DND-41 (cell line): ENCODE results near the gene ENO2.

Experiments used
- ATAC-seq: fragments of 200-7000 bp; cut with Tn5 transposase; 3 replicates; pipeline ENCODE4 v1.9.1; 2021; ENCODE audit warnings: low read depth; ENCODE audit not compliant: insufficient read depth
- DNase-seq: peaks from one replicate; pipeline ENCODE4 v3.0.0-alpha.2; 2020
- H2AFZ ChIP-seq: 2 replicates; pipeline ENCODE4 v1.6.0; 2012; ENCODE audit warnings: low read depth, low read length
- H3K27ac ChIP-seq: 2 replicates; pipeline ENCODE4 v1.5.1; 2012; ENCODE audit warnings: low read length, inconsistent platforms
- H3K27me3 ChIP-seq: fragments of 200-600 bp; sonication (generic); 2 replicates; pipeline ENCODE4 v1.6.0; 2012; ENCODE audit warnings: low read length, mild to moderate bottlenecking, inconsistent platforms; ENCODE audit not compliant: insufficient read depth, poor library complexity
- H3K36me3 ChIP-seq: 2 replicates; pipeline ENCODE4 v1.5.1; 2012; ENCODE audit warnings: low read length, inconsistent platforms; ENCODE audit not compliant: insufficient read depth
- H3K4me1 ChIP-seq: 2 replicates; pipeline ENCODE4 v1.5.1; 2012; ENCODE audit warnings: mild to moderate bottlenecking, low read length; ENCODE audit not compliant: insufficient read depth
- H3K4me2 ChIP-seq: 2 replicates; pipeline ENCODE4 v1.6.0; 2012; ENCODE audit warnings: mild to moderate bottlenecking, moderate library complexity, low read length, inconsistent platforms; ENCODE audit not compliant: insufficient read depth
- H3K4me3 ChIP-seq, 2 experiments: fragments of 200-600 bp in 1 of 2; shearing (Covaris generic) in 1 of 2; 2 replicates each; pipeline ENCODE4 v1.5.1; 2012 to 2016; ENCODE audit warnings: inconsistent platforms in 2 of 2, low read length in 2 of 2, mild to moderate bottlenecking in 2 of 2, low read depth in 1 of 2, moderate library complexity in 1 of 2
- H3K79me2 ChIP-seq: 2 replicates; pipeline ENCODE4 v1.6.0; 2012; ENCODE audit warnings: low read length, inconsistent platforms; ENCODE audit not compliant: insufficient read depth
- H3K9ac ChIP-seq: 2 replicates; pipeline ENCODE4 v1.6.0; 2012; ENCODE audit warnings: low read depth, mild to moderate bottlenecking, inconsistent platforms, low read length, moderate library complexity
- H3K9me3 ChIP-seq: 2 replicates; pipeline ENCODE4 v1.5.1; 2012; ENCODE audit warnings: low read length, moderate library complexity, mild to moderate bottlenecking, inconsistent platforms; ENCODE audit not compliant: insufficient read depth, severe bottlenecking
- H4K20me1 ChIP-seq: 2 replicates; pipeline ENCODE4 v1.6.0; 2012; ENCODE audit warnings: low read length; ENCODE audit not compliant: insufficient read depth
- CTCF ChIP-seq: IDR thresholded peaks from 2 replicates; pipeline ENCODE4 v1.5.1; 2012; ENCODE audit warnings: borderline replicate concordance, low read length, moderate library complexity, mild to moderate bottlenecking; ENCODE audit not compliant: poor library complexity, severe bottlenecking; ENCODE audit errors: extremely low read depth
- EZH2 ChIP-seq: IDR thresholded peaks from 3 replicates; pipeline ENCODE4 v1.6.1; 2012; ENCODE audit warnings: borderline replicate concordance, low read depth, mild to moderate bottlenecking, moderate library complexity, low read length, inconsistent platforms; ENCODE audit not compliant: severe bottlenecking

Gene ENO2

GRCh38 chr12:6915789-6916285 is 1.5 kb downstream of the ENO2 start:
- H3K36me3 ChIP-seq: peaks cover 43% of the 10 kb centered on the region
- peak overlapping the region in 1 of 2 experiments; percentile 72; a peak in 2 of 4 replicates for H3K4me3 ChIP-seq
- ATAC-seq (no peak), DNase-seq (no peak)
- no peaks in the 10 kb centered on the region for H3K9me3 ChIP-seq
- peak overlapping the region; percentile 91 for H3K4me2 ChIP-seq
- H4K20me1 ChIP-seq: peaks cover 10% of the 10 kb centered on the region
- no peak overlapping the region for H2AFZ ChIP-seq
- peaks cover 38% of the 10 kb centered on the region for H3K4me1 ChIP-seq
- H3K27ac ChIP-seq: no peak overlapping the region; the same call in 1 of the 2 replicates
- H3K27me3 ChIP-seq: no peaks in the 10 kb centered on the region
- peak overlapping the region; percentile 91; the same call in 1 of the 2 replicates for H3K9ac ChIP-seq
- peaks cover 33% of the 10 kb centered on the region for H3K79me2 ChIP-seq
- TF ChIP-seq EZH2 (no peak), CTCF (no peak)

GRCh38 chr12:6916426-6917200 is 2.2 kb downstream of the ENO2 start:
- ATAC-seq (no peak), DNase-seq (no peak)
- Histone ChIP-seq H2AFZ (no peak overlapping the region), H3K27me3 (no peaks in the 10 kb centered on the region), H3K27ac (no peak overlapping the region), H3K9me3 (no peaks in the 10 kb centered on the region), H3K4me1 (peaks cover 38% of the 10 kb centered on the region), H3K4me3 (0 out of 4 replicates have a peak overlapping the region, but pooled peaks of 1 of the 2 experiments have one; percentile 7), H4K20me1 (peaks cover 10% of the 10 kb centered on the region), H3K9ac (no peak overlapping the region), H3K4me2 (peak overlapping the region; percentile 91), H3K79me2 (peaks cover 33% of the 10 kb centered on the region), H3K36me3 (peaks cover 51% of the 10 kb centered on the region)
- TF ChIP-seq EZH2 (no peak), CTCF (no peak)

- Histone ChIP-seq H3K9ac (no peak overlapping the region), H3K4me2 (no peak overlapping the region), H3K27ac (no peak overlapping the region), H3K79me2 (peaks cover 33% of the 10 kb centered on the region), H3K4me1 (peaks cover 38% of the 10 kb centered on the region), H3K36me3 (peaks cover 61% of the 10 kb centered on the region), H2AFZ (no peak overlapping the region), H3K27me3 (no peaks in the 10 kb centered on the region), H4K20me1 (peaks cover 10% of the 10 kb centered on the region), H3K9me3 (no peaks in the 10 kb centered on the region), H3K4me3 (no peak overlapping the region)
- TF ChIP-seq CTCF (no peak), EZH2 (no peak)
- DNase-seq (no peak), ATAC-seq (no peak)
Measured at GRCh38 chr12:6917491-6918231, 3.3 kb downstream of the ENO2 start.
